Measurements from ENCODE around the gene LRRK1.

GRCh38 chr15:100908466-100908865, 10.7 kb upstream of the LRRK1 start:
- TF ChIP-seq EZH2 (IDR thresholded peaks at IDR 0.05; ENCODE audit: low read length) (no peak), CTCF (optimal IDR thresholded peaks at IDR 0.05 in 1 of 3, IDR thresholded peaks at IDR 0.05 in 1 of 3, conservative IDR thresholded peaks at IDR 0.05 in 1 of 3; ENCODE audit: extremely low read depth in 1 of 3, insufficient read depth in 2 of 3, low read length in 3 of 3) (no peak)
